Stimulated activated naive B cell treated with anti-CD40 and anti-IgM and Interleukin-4, amounts not matched to agents 10 μg/mL and 1 μg/mL and 100 μg/mL, for 72 hours (primary cell): ENCODE results near the gene CNP.

Source experiments
- ATAC-seq, 2 donors: fragments of 150-1000 bp; cut with Tn5 transposase; replicated peaks; 2 replicates each; pipeline ENCODE4 v1.10.0; 2021; ENCODE audit warnings: moderate library complexity in 1 of 2
- DNase-seq: peaks from one replicate; pipeline ENCODE4 v3.0.0; 2021
- H3K27ac Mint-ChIP-seq: one replicate; pipeline ENCODE4 v1.8.0; 2022; ENCODE audit warnings: mild to moderate bottlenecking, mixed read lengths
- H3K27me3 Mint-ChIP-seq, 2 donors: one replicate each; pipeline ENCODE4 v1.8.0; 2022; ENCODE audit warnings: mixed read lengths in 2 of 2
- H3K36me3 Mint-ChIP-seq, 2 donors: one replicate each; pipeline ENCODE4 v1.8.0; 2022; ENCODE audit warnings: mixed read lengths in 2 of 2, mild to moderate bottlenecking in 1 of 2
- H3K4me1 Mint-ChIP-seq, 2 donors: one replicate each; pipeline ENCODE4 v1.8.0; 2022; ENCODE audit warnings: mixed read lengths in 2 of 2, mild to moderate bottlenecking in 1 of 2
- H3K4me3 Mint-ChIP-seq, 2 donors: one replicate each; pipeline ENCODE4 v1.8.0; 2022; ENCODE audit warnings: mild to moderate bottlenecking in 2 of 2, mixed read lengths in 2 of 2, moderate library complexity in 1 of 2
- H3K9me3 Mint-ChIP-seq, 2 donors: one replicate each; pipeline ENCODE4 v1.8.0; 2022; ENCODE audit warnings: mixed read lengths in 2 of 2, mild to moderate bottlenecking in 1 of 2

The CNP gene

DNA sequence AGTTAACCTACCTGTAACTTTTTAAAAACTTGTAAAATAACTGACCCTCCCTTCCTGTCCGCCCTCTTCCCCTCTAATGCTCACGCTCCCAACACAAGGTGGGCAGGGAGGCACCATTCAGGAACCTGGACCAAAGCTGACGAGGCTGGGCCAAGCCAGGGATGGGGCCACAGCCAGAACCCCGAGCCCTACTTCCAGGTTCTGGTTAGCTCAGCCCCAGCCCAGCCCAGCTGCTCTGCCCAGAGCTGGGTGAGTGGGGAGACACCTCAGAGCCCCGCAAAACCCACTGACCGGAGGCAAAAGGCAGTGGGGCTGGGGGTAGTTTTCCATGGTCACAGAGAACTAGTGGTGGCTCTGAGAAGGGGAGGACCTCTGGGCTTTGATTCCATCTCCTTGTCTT is 7.4 kb downstream of the CNP start:
- H3K27me3 Mint-ChIP-seq: no peaks in the 10 kb centered on the region
- DNase-seq: no peak
- H3K4me1 Mint-ChIP-seq: peaks cover 22 to 65% of the 10 kb centered on the region in 2 donors
- ATAC-seq: no peak
- H3K4me3 Mint-ChIP-seq: no peak overlapping the region
- peaks cover 37 to 52% of the 10 kb centered on the region in 2 donors for H3K36me3 Mint-ChIP-seq
- no peaks in the 10 kb centered on the region for H3K9me3 Mint-ChIP-seq
- H3K27ac Mint-ChIP-seq: peak overlapping the region; percentile 63

DNA sequence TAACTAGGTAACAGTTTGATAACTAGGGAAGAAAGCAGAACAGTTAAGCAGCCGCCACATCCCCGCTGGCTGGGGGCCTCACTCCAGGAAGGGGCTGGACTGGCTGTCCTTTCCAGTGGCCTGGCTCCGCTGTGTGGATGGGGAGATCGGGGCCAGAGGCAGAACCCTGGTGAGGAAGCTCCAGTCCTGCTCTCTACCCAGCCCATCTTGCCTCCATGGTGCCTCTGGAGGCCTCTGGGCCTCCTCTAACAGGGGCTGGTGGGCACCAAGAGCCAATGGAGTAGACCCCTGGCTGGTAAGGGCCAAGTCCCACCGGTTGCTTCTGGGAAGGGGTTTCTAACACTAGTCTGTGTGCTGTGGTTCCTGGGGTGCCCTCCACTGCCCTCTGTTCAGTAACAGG is 8.1 kb downstream of the CNP start:
- H3K27ac Mint-ChIP-seq: peak overlapping the region; percentile 20
- peaks cover 22 to 64% of the 10 kb centered on the region in 2 donors for H3K4me1 Mint-ChIP-seq
- no peak overlapping the region for H3K4me3 Mint-ChIP-seq
- no peaks in the 10 kb centered on the region for H3K27me3 Mint-ChIP-seq
- peaks cover 35 to 49% of the 10 kb centered on the region in 2 donors for H3K36me3 Mint-ChIP-seq
- H3K9me3 Mint-ChIP-seq: no peaks in the 10 kb centered on the region
- ATAC-seq: no peak
- no peak for DNase-seq

DNA sequence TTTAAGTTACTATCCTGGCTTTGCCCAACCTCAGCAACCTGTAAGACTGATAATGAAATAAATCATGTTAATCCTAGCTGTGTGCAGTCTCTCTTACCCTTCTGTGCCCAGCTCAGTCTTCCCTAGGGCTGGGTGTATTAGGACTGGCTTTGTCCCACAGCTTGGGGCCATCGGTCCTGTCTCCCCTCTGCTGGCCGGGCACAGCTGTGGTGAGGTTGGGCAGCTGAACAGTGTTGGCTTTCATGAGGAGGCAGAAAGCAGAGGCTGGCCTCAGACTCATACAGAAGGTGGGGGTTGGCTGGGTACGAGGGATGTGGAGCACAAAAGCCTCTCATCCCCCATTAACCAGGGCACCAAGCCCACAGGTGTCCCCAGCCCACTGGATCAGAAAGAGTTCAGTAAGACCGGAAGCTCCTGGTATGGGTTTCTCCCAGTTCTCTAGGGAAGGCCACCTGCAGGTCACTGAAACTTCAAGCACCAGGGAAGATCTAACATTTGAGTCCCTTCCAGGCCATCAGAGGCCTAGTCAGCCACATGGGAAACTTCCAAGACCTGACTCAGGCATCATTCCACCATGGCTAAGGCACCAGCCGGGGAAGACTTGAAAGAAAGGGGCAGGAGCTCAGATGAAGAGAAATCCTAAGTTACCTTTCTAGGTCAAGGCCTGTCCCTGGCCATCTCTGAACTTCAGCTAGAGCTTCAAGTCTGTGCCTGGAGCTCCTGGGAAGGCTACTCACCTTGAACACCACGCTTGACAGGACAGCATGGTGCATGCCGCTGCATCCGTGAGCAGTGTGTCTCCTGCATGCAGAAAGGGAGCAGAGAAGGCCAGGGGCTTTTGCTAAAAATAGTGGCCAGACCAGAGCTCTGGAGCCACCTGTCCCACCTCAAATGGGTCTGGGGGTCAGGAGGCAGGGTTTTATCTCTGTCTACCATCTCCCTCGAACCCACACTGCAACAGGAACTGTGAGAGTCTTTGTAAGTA is 8.8 kb downstream of the CNP start:
- Mint-ChIP-seq H3K27ac (peak overlapping the region; percentile 75), H3K36me3 (peaks cover 39 to 46% of the 10 kb centered on the region in 2 donors)
- no peak for ATAC-seq

DNA sequence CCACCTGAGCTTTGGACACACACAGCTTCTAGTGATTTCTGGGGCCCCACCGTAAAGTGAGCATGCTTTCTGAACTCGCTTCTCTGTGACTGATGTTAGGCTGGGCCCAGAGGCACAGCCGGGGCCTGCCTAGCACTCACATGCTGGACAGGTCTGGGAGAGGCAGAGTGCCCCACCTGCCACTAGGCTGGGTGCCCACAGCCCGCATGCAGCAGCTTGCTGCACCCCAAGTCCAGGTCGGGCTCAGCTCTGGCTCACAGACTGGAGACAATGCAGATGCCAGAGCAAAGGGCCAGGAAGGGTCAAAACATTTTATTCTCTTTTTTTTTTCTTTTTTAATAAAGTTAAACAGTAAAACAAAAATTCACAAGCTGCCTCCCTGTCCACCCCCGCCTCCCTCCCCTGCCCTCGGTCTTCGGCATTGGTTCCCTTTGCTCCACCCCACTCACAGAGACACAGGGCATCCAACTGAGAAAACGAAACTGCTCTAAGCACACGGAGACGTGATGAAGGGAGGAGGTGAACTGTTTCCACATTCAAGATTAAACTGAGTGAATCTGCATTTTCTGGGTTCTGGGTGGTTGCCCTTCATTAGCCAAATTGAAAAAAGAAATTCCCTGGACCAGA is 9.7 kb downstream of the CNP start:
- Mint-ChIP-seq H3K27me3 (no peaks in the 10 kb centered on the region), H3K4me1 (peaks cover 17 to 55% of the 10 kb centered on the region in 2 donors), H3K36me3 (peaks cover 43 to 48% of the 10 kb centered on the region in 2 donors), H3K27ac (peak overlapping the region; percentile 75), H3K9me3 (no peaks in the 10 kb centered on the region), H3K4me3 (no peak overlapping the region)
- no peak for DNase-seq
- ATAC-seq: no peak

More for the DNA sequence above, 8.8 kb downstream of the CNP start:
- H3K4me1 Mint-ChIP-seq: peaks cover 22 to 64% of the 10 kb centered on the region in 2 donors
- H3K4me3 Mint-ChIP-seq: no peak overlapping the region
- DNase-seq: no peak
- H3K9me3 Mint-ChIP-seq: no peaks in the 10 kb centered on the region
- no peaks in the 10 kb centered on the region for H3K27me3 Mint-ChIP-seq

DNA sequence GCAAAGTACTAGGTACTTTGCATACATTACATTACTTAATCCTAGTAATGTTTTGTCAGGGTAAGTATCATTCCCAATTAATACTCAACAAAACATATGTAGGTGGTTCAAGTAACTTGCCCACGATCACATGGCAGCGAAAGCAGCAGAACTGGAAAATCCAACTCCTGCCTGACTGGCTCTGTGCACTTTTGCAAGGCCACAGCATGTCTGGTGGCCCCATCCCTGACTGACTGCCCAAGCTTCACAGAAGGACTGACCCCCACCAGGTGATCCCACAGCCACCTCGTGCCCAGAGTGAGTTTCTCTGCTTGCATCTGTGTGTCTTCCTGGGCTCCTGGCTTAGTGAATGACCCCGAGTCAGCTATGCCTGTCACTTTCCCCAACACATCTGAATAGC is 11.4 kb downstream of the CNP start:
- DNase-seq: no peak
- H3K36me3 Mint-ChIP-seq: peaks cover 53 to 55% of the 10 kb centered on the region in 2 donors
- ATAC-seq: no peak
- no peaks in the 10 kb centered on the region for H3K9me3 Mint-ChIP-seq
- H3K27me3 Mint-ChIP-seq: no peaks in the 10 kb centered on the region
- peaks cover 13 to 39% of the 10 kb centered on the region in 2 donors for H3K4me1 Mint-ChIP-seq
- H3K27ac Mint-ChIP-seq: peak overlapping the region; percentile 26
- H3K4me3 Mint-ChIP-seq: no peak overlapping the region

DNA sequence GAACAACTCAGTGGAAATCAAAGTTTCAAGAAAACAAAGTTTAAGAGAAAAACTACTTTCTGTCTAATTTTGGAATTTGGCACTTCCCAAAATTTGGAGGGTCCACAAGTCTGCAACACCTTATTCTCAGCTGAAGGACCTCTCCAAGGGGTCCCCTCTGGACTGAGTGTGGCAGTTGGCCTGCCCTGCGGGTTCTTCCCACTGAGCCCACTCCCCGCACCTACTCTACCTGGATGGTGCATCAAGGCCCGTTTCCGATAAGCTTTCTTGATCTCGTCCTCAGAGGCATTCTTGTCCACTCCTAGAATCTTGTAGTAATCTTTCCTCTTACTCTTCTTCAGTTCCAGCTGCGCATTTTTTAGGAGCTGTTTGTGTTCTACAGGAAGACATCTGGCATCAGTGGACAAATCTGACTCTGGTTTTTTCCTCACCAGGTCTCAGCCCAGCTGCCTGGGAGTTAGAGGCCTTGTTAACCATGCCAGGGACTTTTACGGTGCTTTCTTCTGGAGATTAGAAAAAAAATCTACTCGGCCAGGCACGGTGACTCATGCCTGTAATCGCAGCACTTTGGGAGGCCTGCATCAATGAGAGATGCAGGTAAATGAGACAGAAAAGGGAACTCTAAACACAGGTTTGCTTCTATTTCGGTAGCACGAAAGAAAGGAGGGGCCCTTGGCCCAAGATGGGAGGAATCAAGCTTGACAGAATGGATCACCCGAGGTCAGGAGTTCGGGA is 15.6 kb downstream of the CNP start:
- Mint-ChIP-seq H3K36me3 (peaks cover 54 to 56% of the 10 kb centered on the region in 2 donors), H3K27me3 (no peaks in the 10 kb centered on the region)
- no peak for DNase-seq

DNA sequence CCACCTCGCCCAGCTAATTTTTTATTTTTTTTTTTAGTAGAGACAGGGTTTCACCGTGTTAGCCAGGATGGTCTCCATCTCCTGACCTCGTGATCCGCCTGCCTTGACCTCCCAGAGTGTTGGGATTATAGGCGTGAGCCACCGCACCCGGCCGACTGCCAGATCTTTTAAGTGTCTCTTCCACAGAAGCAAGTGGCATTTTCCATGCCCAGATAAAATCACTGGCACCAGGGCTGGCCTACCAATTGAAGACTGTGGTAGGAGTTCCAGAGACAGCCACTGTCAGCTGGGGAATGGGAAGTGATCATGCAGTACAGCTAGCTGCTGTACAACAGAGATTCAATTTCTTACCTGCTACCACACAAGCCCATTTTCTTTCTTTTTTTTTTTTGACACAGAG is 17.9 kb downstream of the CNP start:
- Mint-ChIP-seq H3K9me3 (no peaks in the 10 kb centered on the region), H3K4me3 (no peak overlapping the region), H3K4me1 (peaks cover 17 to 18% of the 10 kb centered on the region in 2 donors), H3K27me3 (no peaks in the 10 kb centered on the region), H3K27ac (peak overlapping the region; percentile 79), H3K36me3 (peaks cover 58 to 59% of the 10 kb centered on the region in 2 donors)
- DNase-seq: no peak
- ATAC-seq: no peak

More for the DNA sequence above, 15.6 kb downstream of the CNP start:
- Mint-ChIP-seq H3K27ac (peak overlapping the region; percentile 71), H3K4me3 (no peak overlapping the region), H3K9me3 (no peaks in the 10 kb centered on the region), H3K4me1 (peaks cover 5 to 11% of the 10 kb centered on the region in 2 donors)
- peak; percentile 19 to 51 for ATAC-seq

DNA sequence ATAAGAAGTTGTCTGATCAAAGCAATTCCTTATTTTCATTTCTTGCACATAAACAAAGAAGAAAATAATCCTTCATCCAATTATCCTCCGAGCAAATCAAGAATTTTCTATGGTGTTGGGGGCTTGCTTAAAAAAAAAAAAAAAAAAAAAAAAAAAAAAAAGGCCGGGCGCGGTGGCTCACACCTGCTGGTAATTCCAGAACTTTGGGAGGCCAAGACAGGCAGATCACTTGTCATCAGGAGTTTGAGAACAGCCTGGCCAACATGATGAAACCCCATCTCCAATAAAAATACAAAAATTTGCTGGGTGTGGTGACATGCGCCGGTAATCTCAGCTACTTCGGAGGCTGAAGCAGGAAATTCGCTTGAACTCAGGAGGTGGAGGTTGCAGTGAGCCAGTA is 19.3 kb downstream of the CNP start:
- DNase-seq (no peak), ATAC-seq (no peak)
- no peaks in the 10 kb centered on the region for H3K9me3 Mint-ChIP-seq
- H3K36me3 Mint-ChIP-seq: peaks cover 51 to 58% of the 10 kb centered on the region in 2 donors
- H3K4me3 Mint-ChIP-seq: no peak overlapping the region
- peaks cover 17 to 18% of the 10 kb centered on the region in 2 donors for H3K4me1 Mint-ChIP-seq
- H3K27me3 Mint-ChIP-seq: no peaks in the 10 kb centered on the region
- H3K27ac Mint-ChIP-seq: no peak overlapping the region

DNA sequence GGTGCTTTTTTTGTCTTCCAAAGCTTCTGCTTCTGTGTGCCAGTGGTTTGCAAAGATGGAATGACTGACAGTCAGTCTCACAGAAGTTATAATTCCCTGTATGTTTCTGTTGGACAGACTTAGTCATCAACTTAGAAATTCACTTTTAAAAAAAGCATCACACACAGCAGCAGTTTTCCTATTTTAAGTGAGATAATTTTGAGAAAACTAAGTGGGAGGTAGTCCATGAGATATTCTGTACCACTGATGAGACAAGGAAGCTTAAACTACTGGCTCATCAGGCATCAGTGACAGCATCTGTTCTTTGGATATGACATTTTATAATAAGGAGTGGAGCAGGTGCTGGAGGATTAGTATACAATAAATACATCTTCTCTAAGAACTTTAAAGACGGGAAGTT is 20.0 kb downstream of the CNP start:
- Mint-ChIP-seq H3K4me3 (no peak overlapping the region), H3K27me3 (no peaks in the 10 kb centered on the region), H3K9me3 (no peaks in the 10 kb centered on the region), H3K27ac (peak overlapping the region; percentile 62), H3K36me3 (peaks cover 51 to 58% of the 10 kb centered on the region in 2 donors), H3K4me1 (peaks cover 16 to 18% of the 10 kb centered on the region in 2 donors)
- ATAC-seq: no peak
- no peak for DNase-seq

DNA sequence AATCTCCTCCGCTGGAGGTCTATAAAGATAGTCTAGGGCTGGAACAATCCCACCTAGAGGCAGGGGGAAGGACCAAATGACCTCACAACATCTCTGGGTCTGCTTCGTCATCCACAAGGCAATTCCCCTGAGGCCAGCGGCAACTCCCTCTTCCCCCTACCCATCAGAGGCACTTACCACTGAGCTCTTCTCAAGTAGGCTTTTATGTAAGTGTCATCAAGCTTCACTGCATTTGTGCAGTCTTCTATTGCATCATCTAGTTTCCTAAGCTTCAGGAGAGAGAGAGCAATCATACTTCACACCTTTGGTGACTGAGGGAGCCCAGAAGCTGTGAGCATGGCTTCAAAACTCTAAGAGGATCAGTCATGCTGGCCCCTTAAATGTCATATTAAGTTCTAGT is 21.0 kb downstream of the CNP start:
- H3K4me3 Mint-ChIP-seq: no peak overlapping the region
- H3K9me3 Mint-ChIP-seq: no peaks in the 10 kb centered on the region
- H3K27ac Mint-ChIP-seq: peak overlapping the region; percentile 87
- H3K4me1 Mint-ChIP-seq: peaks cover 15 to 18% of the 10 kb centered on the region in 2 donors
- H3K27me3 Mint-ChIP-seq: no peaks in the 10 kb centered on the region
- ATAC-seq (peak; percentile 31 to 53), DNase-seq (no peak)
- H3K36me3 Mint-ChIP-seq: peaks cover 44 to 54% of the 10 kb centered on the region in 2 donors

DNA sequence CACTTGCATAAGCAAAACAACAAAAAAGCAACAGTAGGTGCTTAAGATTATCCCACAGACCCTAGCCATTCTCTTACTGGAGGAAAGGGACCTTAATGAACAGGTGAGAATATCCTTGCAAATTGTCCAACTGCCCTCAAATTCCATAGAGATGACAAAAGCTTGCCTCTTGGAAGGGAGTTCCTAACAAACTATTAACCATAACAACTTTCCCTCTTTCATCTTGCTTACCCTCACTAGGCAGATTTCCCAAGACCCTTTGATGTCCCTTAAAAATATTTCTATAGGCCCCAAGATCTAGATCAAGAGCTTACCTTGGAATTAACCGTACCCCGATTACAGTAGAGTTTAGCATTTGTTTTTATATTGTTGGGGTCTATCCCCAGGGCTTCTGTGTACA is 21.8 kb downstream of the CNP start:
- H3K36me3 Mint-ChIP-seq: peaks cover 39 to 54% of the 10 kb centered on the region in 2 donors

DNA sequence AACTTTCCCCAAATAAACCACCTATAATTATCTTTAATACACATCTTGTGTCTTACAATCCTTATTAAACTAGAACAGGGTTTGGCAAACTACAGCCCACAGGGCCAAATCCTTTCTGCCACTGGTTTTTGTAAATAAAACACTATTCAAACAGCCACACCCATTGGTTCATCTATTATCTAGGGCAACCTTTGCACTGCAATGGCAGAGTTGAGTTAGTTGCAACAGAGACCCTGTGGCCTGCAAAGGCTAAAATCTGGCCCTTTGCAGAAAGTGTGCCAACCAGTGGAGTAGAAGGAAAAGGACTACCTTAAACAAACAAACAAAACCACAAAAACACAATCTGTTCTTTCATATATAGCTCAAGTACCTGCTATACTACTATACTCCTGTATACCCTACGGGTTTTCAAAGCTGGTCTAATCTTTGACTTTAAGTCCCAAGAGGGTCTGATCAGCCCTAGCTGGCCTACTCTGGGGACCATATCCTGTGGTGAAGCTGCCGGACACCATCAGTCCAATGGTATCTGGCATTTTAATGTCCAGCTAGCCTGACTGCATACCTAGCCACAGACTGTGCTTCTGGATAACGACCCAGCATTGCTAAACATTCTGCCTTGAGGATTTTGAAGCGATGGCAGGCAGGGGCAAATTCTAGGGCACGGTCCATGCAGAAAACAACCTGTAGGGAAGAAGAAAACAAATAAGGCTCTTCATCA is 23.3 kb downstream of the CNP start:
- no peaks in the 10 kb centered on the region for H3K27me3 Mint-ChIP-seq
- peaks cover 12 to 18% of the 10 kb centered on the region in 2 donors for H3K4me1 Mint-ChIP-seq
- no peaks in the 10 kb centered on the region for H3K9me3 Mint-ChIP-seq
- no peak for DNase-seq
- peaks cover 37 to 50% of the 10 kb centered on the region in 2 donors for H3K36me3 Mint-ChIP-seq
- no peak for ATAC-seq
- no peak overlapping the region for H3K27ac Mint-ChIP-seq
- no peak overlapping the region for H3K4me3 Mint-ChIP-seq

More for the DNA sequence above, 21.8 kb downstream of the CNP start:
- no peak overlapping the region for H3K4me3 Mint-ChIP-seq
- no peak for DNase-seq
- H3K4me1 Mint-ChIP-seq: peaks cover 15 to 18% of the 10 kb centered on the region in 2 donors
- H3K9me3 Mint-ChIP-seq: no peaks in the 10 kb centered on the region
- ATAC-seq: no peak
- H3K27me3 Mint-ChIP-seq: no peaks in the 10 kb centered on the region
- H3K27ac Mint-ChIP-seq: peak overlapping the region; percentile 63

DNA sequence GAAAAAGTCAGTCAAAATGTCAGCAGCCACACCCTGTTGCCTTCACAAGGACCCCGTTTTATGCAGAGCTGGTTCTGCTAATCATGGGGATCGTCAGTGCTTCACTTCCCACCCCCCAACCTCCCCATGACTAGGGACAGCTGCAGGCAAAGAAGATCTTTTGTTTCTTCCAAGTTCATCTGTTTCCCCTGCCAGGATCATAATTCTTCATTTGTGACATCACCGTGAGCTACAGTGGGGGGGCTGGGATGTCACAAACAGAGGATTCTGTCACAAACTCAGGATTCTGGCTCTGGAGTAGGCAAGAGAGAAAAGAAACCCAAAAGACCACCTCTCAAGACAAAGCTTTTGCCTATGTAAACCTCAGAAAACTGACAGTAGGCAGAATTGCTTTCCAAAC is 26.0 kb downstream of the CNP start:
- Mint-ChIP-seq H3K36me3 (peaks cover 43 to 51% of the 10 kb centered on the region in 2 donors), H3K4me1 (peaks cover 22 to 30% of the 10 kb centered on the region in 2 donors), H3K9me3 (no peaks in the 10 kb centered on the region), H3K4me3 (no peak overlapping the region), H3K27me3 (no peaks in the 10 kb centered on the region), H3K27ac (peak overlapping the region; percentile 37)
- DNase-seq (no peak), ATAC-seq (no peak)

DNA sequence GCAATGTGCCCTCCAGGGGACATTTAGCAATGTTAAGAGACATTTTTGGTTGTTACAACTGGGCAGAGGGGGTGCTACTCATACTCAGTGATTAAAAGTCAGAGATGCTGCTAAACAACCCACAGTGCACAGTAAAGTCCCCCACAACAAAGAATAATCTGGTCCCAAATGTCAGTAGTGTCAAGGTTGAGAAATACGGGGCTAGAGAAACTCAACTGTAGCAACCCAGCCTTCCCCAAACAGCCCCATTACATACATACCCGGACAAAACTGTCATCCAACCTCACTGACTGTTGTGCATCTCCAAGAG is 30.2 kb downstream of the CNP start:
- peaks cover 12 to 18% of the 10 kb centered on the region in 2 donors for H3K4me1 Mint-ChIP-seq
- H3K4me3 Mint-ChIP-seq: peak overlapping the region in 1 of 2 donors; percentile 66
- peaks cover 34 to 41% of the 10 kb centered on the region in 2 donors for H3K36me3 Mint-ChIP-seq
- peak overlapping the region; percentile 93 for H3K27ac Mint-ChIP-seq
- H3K27me3 Mint-ChIP-seq: no peaks in the 10 kb centered on the region
- peak; percentile 29 to 49 for ATAC-seq
- H3K9me3 Mint-ChIP-seq: no peaks in the 10 kb centered on the region
- no peak for DNase-seq
